ENCODE data around the gene ATP1A2.

The ATP1A2 gene

GRCh38 chr1:160161965-160162705, 46.6 kb downstream of the ATP1A2 start:
- ChIA-PET POLR2A (no interaction called here), CTCF (interaction anchor here (0.8 to 2.7 kb wide), 14 partner anchors 9 to 214 kb away, joined by 3 to 17 read pairs (median 4); partner anchors contain the start of gene CASQ1)
- peak; percentile 56 for TF ChIP-seq CTCF (tag by site-specific recombination; IDR thresholded peaks at IDR 0.05)
- TF ChIP-seq SP2 (tag by site-specific recombination; IDR thresholded peaks at IDR 0.05) = no peak
- no peak for TF ChIP-seq TSHZ1 (tag by site-specific recombination; IDR thresholded peaks at IDR 0.05; ENCODE audit: borderline replicate concordance)
- no peak for TF ChIP-seq ZNF266 (tag by site-specific recombination; IDR thresholded peaks at IDR 0.05; ENCODE audit: low read depth)
- no peak for TF ChIP-seq SCRT2 (tag by site-specific recombination; IDR thresholded peaks at IDR 0.05)
- TF ChIP-seq ZNF654 (tag by site-specific recombination; IDR thresholded peaks at IDR 0.05; ENCODE audit: low read depth) = peak; percentile 28
- peak; percentile 23; the same call in 1 of the 2 replicates for TF ChIP-seq ZIC2 (tag by site-specific recombination; IDR thresholded peaks at IDR 0.05)
- TF ChIP-seq YY2 (tag by site-specific recombination; IDR thresholded peaks at IDR 0.05) = no peak
- Histone ChIP-seq H3K4me3 (ENCODE audit: low read depth, low read length) (no peak overlapping the region), H3K4me1 (ENCODE audit: control insufficient read depth, insufficient read depth, low read length) (no peaks in the 10 kb centered on the region), H3K27ac (ENCODE audit: extremely low read depth, low read depth, low read length) (no peak overlapping the region), H3K36me3 (ENCODE audit: control insufficient read depth in 2 of 2, insufficient read depth in 1 of 2, low read length in 2 of 2) (no peaks in the 10 kb centered on the region), H3K9me3 (ENCODE audit: control insufficient read depth, insufficient read depth, low read depth, low read length) (no peaks in the 10 kb centered on the region)

- ChIA-PET CTCF (interaction anchor here (1.0 to 2.7 kb wide), 9 partner anchors 10 to 126 kb away, joined by 3 to 17 read pairs (median 5); partner anchors contain the start of gene CASQ1), POLR2A (no interaction called here)
- Histone ChIP-seq H3K36me3 (ENCODE audit: control insufficient read depth in 2 of 2, insufficient read depth in 1 of 2, low read length in 2 of 2) (no peaks in the 10 kb centered on the region), H3K4me1 (ENCODE audit: control insufficient read depth, insufficient read depth, low read length) (no peaks in the 10 kb centered on the region), H3K4me3 (ENCODE audit: low read depth, low read length) (no peak overlapping the region), H3K27ac (ENCODE audit: extremely low read depth, low read depth, low read length) (no peak overlapping the region), H3K9me3 (ENCODE audit: control insufficient read depth, insufficient read depth, low read depth, low read length) (no peaks in the 10 kb centered on the region)
- TF ChIP-seq PRDM4 (tag by site-specific recombination; IDR thresholded peaks at IDR 0.05) (no peak), ZSCAN30 (tag by site-specific recombination; IDR thresholded peaks at IDR 0.05) (no peak), PRDM1 (tag by site-specific recombination; IDR thresholded peaks at IDR 0.05) (no peak), REPIN1 (tag by site-specific recombination; IDR thresholded peaks at IDR 0.05; ENCODE audit: low read depth) (no peak), ZNF518A (tag by site-specific recombination; conservative IDR thresholded peaks at IDR 0.05; ENCODE audit: low read depth) (no peak), KLF10 (tag by site-specific recombination; IDR thresholded peaks at IDR 0.05) (no peak), WT1 (tag by site-specific recombination; IDR thresholded peaks at IDR 0.05) (no peak), ZFHX2 (tag by site-specific recombination; conservative IDR thresholded peaks at IDR 0.05) (no peak), ZNF645 (tag by site-specific recombination; IDR thresholded peaks at IDR 0.05) (no peak), CTCF (tag by site-specific recombination; IDR thresholded peaks at IDR 0.05) (no peak)
Observed at GRCh38 chr1:160162931-160163330, 47.4 kb downstream of the ATP1A2 start.

Measured in HEK293 (cell line).